Gastroesophageal sphincter (tissue), 4 donors: ENCODE measurements around the gene PELO. TPM values are rescaled to one million over a fixed set of nuclear protein-coding genes. Genes with fewer than 3 reads are reported as not detected.

ENCODE experiments used
- total RNA-seq, 4 donors: library from RNA; depleted of rRNA; stranded (reverse); fragments of >200 nt; gene quantifications; one replicate each; pipeline ENCODE4 v1.1.0, GENCODE V29; 2016

Gene PELO
- total RNA-seq, 4 donors from 2014 or later, result 49.4 to 78.0 (median 59.0) TPM

Other genes with a start within 250 kb of the PELO start
- gene ITGA1, start within 50 bp of the PELO start, total RNA-seq, result 100 to 1,000 TPM; 219 to 326 (median 240) TPM
- gene ITGA2, start 201.4 kb downstream of the PELO start, total RNA-seq, result 10 to 100 TPM in 2 of 4 donors, 1 to 10 TPM in 2; 1.5 to 14.6 (median 10.0) TPM